Measurements from ENCODE around the gene UGT2B7.
"Not testable (repeated sequence)": the region's sequence is repeated elsewhere in the genome, so short reads cannot be mapped to it uniquely, and the experiment has no call there.

Gene UGT2B7

DNA sequence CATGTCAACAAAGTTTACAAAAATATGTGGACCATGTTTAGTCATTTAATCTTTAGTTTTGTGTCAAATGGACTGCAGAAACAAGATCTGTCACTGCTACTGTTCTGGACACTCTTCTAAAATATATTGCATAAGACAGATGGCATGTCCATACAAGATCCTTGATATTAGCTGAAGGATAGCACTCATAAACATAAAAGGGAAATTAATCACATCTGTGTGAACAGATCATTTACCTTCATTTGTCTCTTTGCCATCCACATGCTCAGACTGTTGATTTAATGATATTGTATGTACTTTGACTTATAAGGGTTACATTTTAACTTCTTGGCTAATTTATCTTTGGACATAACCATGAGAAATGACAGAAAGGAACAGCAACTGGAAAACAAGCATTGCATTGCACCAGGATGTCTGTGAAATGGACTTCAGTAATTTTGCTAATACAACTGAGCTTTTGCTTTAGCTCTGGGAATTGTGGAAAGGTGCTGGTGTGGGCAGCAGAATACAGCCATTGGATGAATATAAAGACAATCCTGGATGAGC, at the start of gene UGT2B7:
Gene UGT2B7, plus strand, starts transcription at position 364 of the 546 bp plus-strand sequence. Its CDS starts 47 bp downstream, at position 411.
- DNase-seq, result no peak

- DNase-seq, result no peak
Observed at GRCh38 chr4:69049860-69050259, 46.4 kb upstream of the UGT2B7 start.

- DNase-seq, result not testable (repeated sequence)
Observed at GRCh38 chr4:69050853-69051575, 45.3 kb upstream of the UGT2B7 start.

- DNase-seq, result no peak
Observed at GRCh38 chr4:69051576-69051943, 44.7 kb upstream of the UGT2B7 start.

- not testable (repeated sequence) for DNase-seq
Observed at GRCh38 chr4:69053309-69053885, 42.9 kb upstream of the UGT2B7 start.

- not testable (repeated sequence) for DNase-seq
Observed at GRCh38 chr4:69054033-69054432, 42.2 kb upstream of the UGT2B7 start.

DNA sequence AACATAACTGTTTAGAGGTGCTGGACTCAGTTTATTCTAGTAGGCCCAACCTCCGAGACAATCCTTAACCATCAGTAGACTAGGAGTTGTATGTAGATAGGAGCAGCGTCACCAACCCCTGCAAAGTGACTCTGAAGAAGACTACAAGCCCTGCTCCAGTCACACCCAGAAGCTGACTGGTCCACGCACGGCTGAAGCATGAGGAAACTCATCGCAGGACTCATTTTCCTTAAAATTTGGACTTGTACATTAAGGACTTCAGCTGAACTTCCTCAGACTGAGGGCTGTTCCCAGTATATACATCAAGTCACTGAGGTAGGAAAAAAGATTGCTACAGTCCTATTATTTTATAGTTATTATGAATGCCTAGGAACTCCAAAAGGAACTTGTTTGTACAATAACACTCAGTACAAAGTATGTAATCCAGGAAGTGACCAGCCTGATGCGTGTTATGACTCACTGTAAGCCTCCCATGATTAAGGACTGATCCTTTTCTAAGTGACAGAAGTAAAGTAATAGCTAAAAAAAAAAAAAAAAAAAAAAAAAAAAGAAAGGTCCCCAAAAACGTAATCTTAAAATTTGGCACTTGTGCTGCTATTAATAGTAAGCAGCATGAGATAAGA, 41.6 kb upstream of the UGT2B7 start:
- no peak for DNase-seq

DNA sequence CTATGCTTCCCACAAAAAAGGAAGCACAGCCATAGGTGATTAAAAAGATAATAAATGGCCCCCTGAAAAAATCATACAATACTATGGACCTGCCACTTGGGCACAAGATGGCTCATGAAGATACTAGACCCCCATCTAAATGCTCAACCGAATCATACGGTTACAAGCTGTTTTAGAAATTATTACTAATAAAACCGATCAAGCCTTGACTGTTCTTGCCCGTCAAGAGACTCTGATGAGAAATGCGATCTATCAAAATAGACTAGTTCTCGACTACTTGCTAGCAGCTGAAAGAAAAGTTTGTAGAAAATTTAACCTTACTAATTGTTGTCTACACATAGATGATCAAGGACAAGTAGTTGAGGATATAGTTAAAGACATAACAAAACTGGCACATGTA, 40.1 kb upstream of the UGT2B7 start:
- DNase-seq, result no peak

- no peak for DNase-seq
Observed at GRCh38 chr4:69056921-69057550, 39.2 kb upstream of the UGT2B7 start.

DNA sequence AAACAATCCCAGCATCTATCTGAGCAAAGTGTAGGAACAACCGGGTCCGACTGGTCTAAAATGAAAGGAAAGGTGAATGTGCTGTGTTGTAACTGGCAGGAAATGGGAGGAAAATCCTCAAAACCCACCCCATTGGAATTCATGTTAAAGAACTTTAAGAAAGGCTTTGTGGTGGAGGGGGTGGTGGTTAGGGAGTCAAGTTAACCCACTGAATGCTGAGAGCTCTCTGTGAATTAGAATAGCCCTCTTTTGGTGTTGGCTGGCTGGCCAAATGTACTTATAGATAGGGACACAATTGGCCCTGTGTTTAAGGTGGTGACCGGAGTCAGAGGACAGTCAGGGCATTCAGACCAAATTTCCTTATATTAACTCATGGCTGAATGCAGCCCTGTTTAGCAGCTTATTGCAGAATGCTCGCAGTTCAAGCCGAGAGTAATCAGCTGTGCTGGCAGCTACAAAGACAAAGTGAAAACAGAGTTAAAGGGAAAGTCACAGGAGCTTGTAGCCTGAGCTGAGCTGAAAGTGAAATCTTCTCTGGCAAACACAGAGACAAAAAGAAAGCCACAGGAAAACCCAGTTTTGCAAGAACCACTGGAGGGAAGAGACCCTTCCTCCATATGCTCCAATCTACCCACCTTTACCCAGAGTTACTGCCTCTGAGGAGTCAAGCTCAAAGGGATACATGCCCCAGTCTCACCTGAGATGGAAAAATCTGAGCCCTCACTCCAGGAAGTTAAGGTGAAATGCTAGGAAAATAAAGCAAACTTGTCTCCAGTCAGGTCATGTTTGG, 38.5 kb upstream of the UGT2B7 start:
- DNase-seq, result no peak

DNA sequence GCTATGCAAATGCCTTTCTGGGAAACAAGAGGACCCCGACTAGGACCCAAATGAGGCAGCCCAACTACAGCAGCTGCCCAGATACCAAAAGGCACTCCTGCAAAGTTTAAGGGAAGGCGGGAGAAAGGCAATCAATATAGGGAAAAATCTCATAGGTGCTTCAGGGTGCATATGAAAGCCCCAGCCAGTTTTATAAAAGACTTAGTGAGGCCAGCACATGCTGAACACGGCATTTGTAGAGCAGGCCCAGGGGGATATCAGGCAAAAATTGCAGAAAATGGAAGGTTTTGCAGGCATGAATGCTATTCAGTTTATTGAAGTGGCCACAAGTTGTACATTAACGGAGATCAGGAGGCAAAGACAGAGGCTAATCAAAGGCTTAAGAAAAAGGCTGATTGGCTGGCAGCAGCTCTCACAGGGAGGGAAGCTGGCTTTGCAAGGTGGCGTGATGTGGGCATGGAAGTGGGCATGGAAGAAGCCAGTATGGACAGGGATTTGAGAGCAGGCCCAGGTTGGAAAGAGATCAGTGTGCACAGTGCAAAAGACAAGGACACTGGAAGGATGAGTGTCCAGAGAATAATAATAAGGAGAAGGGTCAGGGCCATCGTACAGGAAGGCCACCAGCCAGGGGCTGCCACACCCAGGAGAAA, 37.7 kb upstream of the UGT2B7 start:
- no peak for DNase-seq

DNA sequence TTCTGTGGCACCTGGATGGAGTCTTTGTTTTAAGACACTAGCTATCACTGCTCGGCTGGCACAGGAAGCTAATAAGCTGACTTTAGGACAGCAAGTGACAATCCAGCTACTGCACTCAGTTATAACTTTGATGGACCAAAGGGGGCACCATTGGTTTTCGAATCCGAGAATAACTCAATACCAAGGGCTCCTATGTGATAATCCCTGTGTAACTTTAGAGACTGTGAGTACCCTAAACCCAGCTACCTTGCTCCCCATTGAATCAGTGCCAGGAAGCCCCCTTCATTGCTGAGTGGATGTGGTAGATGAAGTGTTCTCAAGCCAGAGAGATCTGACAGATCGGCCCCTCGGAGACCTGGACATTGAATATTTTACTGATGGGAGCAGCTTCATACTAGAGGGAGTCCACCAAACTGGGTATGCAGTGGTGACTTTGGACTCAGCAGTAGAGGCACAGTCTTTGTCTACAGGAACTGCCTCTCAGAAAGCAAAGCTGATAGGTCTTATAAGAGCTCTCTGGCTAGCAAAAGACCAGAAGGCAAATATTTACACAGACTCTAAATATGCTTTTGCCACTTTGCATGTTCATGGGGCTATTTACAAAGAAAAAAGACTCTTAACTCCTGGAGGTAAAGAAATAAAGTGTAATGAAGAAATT, 35.5 kb upstream of the UGT2B7 start:
- DNase-seq, result no peak

- DNase-seq, result no peak
Observed at GRCh38 chr4:69064391-69064790, 31.9 kb upstream of the UGT2B7 start.

GRCh38 chr4:69066945-69067344, 29.3 kb upstream of the UGT2B7 start:
- no peak for DNase-seq

- no peak for DNase-seq
Observed at GRCh38 chr4:69069085-69069484, 27.2 kb upstream of the UGT2B7 start.

- no peak for DNase-seq
Observed at GRCh38 chr4:69070590-69070989, 25.7 kb upstream of the UGT2B7 start.

DNA sequence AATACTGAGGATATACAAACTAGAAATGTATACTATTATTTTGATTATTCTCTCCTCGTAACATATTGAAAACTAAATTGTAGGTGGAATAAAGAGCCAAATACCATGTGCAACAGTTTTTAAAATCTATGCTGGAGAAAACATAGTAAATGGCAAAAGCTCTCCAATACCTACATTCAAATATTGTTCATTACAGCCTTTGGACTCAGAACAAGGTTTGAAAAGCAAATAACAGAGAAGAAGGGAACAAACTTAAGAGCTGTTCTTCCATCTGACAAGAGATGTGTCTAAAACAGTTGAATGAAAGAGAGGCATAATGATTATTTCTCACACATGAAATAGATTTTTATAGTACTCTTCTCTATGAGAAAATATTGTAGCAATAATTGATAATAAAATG, 25.0 kb upstream of the UGT2B7 start:
- no peak for DNase-seq

GRCh38 chr4:69073375-69073774, 22.9 kb upstream of the UGT2B7 start:
- DNase-seq, result no peak

- DNase-seq, result no peak
Observed at GRCh38 chr4:69075061-69075792, 21.0 kb upstream of the UGT2B7 start.

- no peak for DNase-seq
Observed at GRCh38 chr4:69078852-69079251, 17.4 kb upstream of the UGT2B7 start.

DNA sequence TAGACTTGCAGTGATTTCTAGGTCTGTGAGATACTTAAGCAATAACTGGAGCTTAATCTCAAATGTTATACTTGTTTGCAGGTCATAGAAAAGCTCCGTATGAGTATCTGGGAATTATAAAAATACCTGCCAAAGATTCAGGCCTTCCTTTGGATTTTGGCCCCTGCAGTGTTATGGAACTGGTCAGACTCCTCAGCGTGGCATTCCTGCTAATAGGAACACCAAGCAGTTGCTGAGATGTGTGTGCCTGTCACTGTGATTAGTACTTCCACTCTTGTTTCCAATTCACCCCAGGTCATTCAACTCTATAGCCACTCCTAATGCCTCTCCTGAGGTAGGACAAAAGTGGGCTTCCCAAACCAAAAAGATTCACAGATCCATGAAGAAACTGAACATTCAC, 7.8 kb upstream of the UGT2B7 start:
- no peak for DNase-seq

All from activated effector memory CD4-positive, alpha-beta T cell treated with anti-CD3 and anti-CD28 coated beads, Interleukin-2, amount 50 U/mL, for 16 hours (primary cell).